Sigmoid colon (tissue), 7 donors: ENCODE results near the gene SNRPD3. TPM values are rescaled to one million over a fixed set of nuclear protein-coding genes. Genes with fewer than 3 reads are reported as not detected.
A peak's percentile ranks its signal among the peaks of the same experiment; 100 is the strongest.

Source experiments
- DNase-seq: peaks from one replicate; pipeline ENCODE4 v3.0.0-alpha.2; 2019
- H3K27ac ChIP-seq, 4 donors: fragments of 200-600 bp; sonication (generic); one replicate each; pipeline ENCODE4 v1.5.1; 2016 to 2019; ENCODE audit warnings: mild to moderate bottlenecking in 1 of 4
- H3K27me3 ChIP-seq, 3 donors: fragments of 200-600 bp; sonication (generic); one replicate each; pipeline ENCODE4 v1.5.1; 2019; ENCODE audit warnings: mild to moderate bottlenecking in 1 of 3
- H3K36me3 ChIP-seq, 4 donors: fragments of 200-600 bp; sonication (generic); one replicate each; pipeline ENCODE4 v1.5.1; 2016 to 2019
- H3K4me1 ChIP-seq, 4 donors: fragments of 200-600 bp; sonication (generic); one replicate each; pipeline ENCODE4 v1.5.1; 2017 to 2019
- H3K4me3 ChIP-seq, 4 donors: fragments of 200-600 bp; sonication (generic); one replicate each; pipeline ENCODE4 v1.5.1; 2017 to 2019; ENCODE audit warnings: mild to moderate bottlenecking in 2 of 4, moderate library complexity in 1 of 4
- H3K9me3 ChIP-seq, 4 donors: fragments of 200-600 bp in 3 of 4; sonication (generic) in 3 of 4; one replicate each; pipeline versions ENCODE4 v1.5.1 to v1.6.1; 2013 to 2019
- CTCF ChIP-seq, 4 experiments: fragments of 450-650 bp in 3 of 4; fragments of 200-600 bp in 1 of 4; IDR thresholded peaks; one replicate each; pipeline ENCODE4 v1.5.1; 2016 to 2019; ENCODE audit warnings: antibody characterized with exemption in 4 of 4, mild to moderate bottlenecking in 3 of 4, moderate library complexity in 2 of 4
- EP300 ChIP-seq, 4 donors: sonication (generic); formaldehyde crosslinking; IDR thresholded peaks; one replicate each; pipeline ENCODE4 v1.6.1; 2017; ENCODE audit warnings: antibody characterized with exemption in 4 of 4
- POLR2A ChIP-seq, 2 donors: fragments of 450-650 bp; IDR thresholded peaks; one replicate each; pipeline ENCODE4 v1.6.1; 2016; ENCODE audit warnings: antibody characterized with exemption in 2 of 2, mild to moderate bottlenecking in 2 of 2, moderate library complexity in 2 of 2
- POLR2AphosphoS5 ChIP-seq, 4 donors: sonication (generic); formaldehyde crosslinking; IDR thresholded peaks; one replicate each; pipeline ENCODE4 v1.6.1; 2017; ENCODE audit warnings: antibody characterized with exemption in 4 of 4
- whole genome bisulfite sequencing, 2 donors: extraction: QIAGEN DNeasy Blood & Tissue Kit; methylation state at CpG; one replicate each; pipeline ENCODE4 v1.1.7; 2013; 5-methylcytosine and 5-hydroxymethylcytosine counted together
- intact Hi-C: fragments of 100-400 bp; cut with DNase I; formaldehyde crosslinking; loops from one replicate; pipeline ENCODE4 v1.15.1; 2023
- polyA plus RNA-seq, 3 donors: library from polyadenylated mRNA; stranded (reverse); fragments of 200-250 nt; gene quantifications; one replicate each; pipeline ENCODE4 v1.2.3, GENCODE V29; 2013
- total RNA-seq, 4 donors: library from RNA; depleted of rRNA; stranded (reverse); fragments of >200 nt; gene quantifications; one replicate each; pipeline ENCODE4 v1.1.0, GENCODE V29; 2016
- donor health status: healthy with polysubstance abuse.
- donor health status: Bipolar disorder and iron deficiency.
- donor health status: healthy.

The SNRPD3 gene
- total and polyA plus RNA-seq, 7 donors: 104 to 159 (median 140) TPM

DNA sequence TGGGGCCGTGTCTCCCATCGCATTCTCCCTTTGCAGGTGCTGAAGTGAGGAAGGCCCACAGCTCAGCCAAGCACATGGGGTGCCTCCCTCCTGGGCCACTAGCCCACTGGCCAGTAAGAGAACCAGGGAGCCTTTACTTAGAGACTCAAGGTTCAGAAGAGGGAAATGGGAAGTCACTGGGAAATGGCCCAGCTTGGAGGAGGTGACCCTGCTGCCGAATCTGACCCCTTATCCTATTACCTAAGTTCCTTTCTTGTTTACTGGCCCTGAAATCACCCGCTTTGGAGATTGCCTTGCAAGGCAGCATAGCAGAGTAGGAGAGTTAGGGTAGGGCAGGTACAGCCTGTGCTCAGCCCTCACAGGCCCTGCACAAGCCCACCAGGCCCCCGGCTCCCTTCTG lies 36.3 kb upstream of the SNRPD3 start:
- H3K9me3 ChIP-seq: no peaks in the 10 kb centered on the region
- H3K4me1 ChIP-seq: peaks cover 0 to 10% (median 8%) of the 10 kb centered on the region in 4 donors
- intact Hi-C loops: no loop called here
- DNase-seq: no peak
- H3K36me3 ChIP-seq: no peaks in the 10 kb centered on the region
- WGBS, 2 donors: 90 to 94% methylated on average over 5 of the region's 5 CpGs
- H3K27me3 ChIP-seq: no peaks in the 10 kb centered on the region
- no peak overlapping the region for H3K4me3 ChIP-seq
- TF ChIP-seq CTCF (IDR thresholded peaks at IDR 0.05): no peak
- TF ChIP-seq POLR2AphosphoS5 (IDR thresholded peaks at IDR 0.05): no peak
- no peak for TF ChIP-seq POLR2A (IDR thresholded peaks at IDR 0.05)
- TF ChIP-seq EP300 (IDR thresholded peaks at IDR 0.05): no peak
- no peak overlapping the region for H3K27ac ChIP-seq

- intact Hi-C loops: loop anchor here (5.0 kb wide), 1 partner anchor 100 kb away; no protein-coding TSS in a partner anchor
- Histone ChIP-seq H3K9me3 (no peaks in the 10 kb centered on the region), H3K36me3 (no peaks in the 10 kb centered on the region), H3K27ac (no peak overlapping the region), H3K27me3 (no peaks in the 10 kb centered on the region), H3K4me3 (no peak overlapping the region), H3K4me1 (peaks cover 0 to 8% (median 4%) of the 10 kb centered on the region in 4 donors)
- no peak for DNase-seq
- WGBS, 2 donors: 12 to 27% methylated on average over 8 of the region's 8 CpGs
- TF ChIP-seq CTCF (IDR thresholded peaks at IDR 0.05): no peak
- TF ChIP-seq EP300 (IDR thresholded peaks at IDR 0.05): no peak
- TF ChIP-seq POLR2A (IDR thresholded peaks at IDR 0.05): no peak
- no peak for TF ChIP-seq POLR2AphosphoS5 (IDR thresholded peaks at IDR 0.05)
Measured at GRCh38 chr22:24521791-24522245, 34.0 kb upstream of the SNRPD3 start.

DNA sequence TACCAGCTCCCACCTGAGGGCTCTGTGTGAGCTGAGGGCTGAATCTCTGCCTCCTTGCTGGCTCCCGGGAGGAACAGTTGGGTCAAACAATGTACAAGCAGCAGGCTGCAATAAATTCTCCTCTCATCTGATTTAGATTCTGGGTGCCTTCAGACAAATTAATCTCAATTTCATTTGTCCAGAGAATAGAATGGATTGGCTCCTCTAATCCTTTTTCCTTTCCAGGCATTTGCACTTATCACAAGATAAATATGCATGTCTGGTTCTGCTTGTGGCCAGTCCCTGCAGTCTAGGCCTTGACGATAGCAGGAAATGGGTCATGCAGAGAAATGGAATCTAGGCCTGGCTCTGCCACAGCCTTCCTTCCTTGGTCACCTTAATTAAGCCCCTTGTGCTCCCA lies 31.9 kb upstream of the SNRPD3 start:
- WGBS, 2 donors: 85 to 91% methylated on average over 2 of the region's 2 CpGs

DNA sequence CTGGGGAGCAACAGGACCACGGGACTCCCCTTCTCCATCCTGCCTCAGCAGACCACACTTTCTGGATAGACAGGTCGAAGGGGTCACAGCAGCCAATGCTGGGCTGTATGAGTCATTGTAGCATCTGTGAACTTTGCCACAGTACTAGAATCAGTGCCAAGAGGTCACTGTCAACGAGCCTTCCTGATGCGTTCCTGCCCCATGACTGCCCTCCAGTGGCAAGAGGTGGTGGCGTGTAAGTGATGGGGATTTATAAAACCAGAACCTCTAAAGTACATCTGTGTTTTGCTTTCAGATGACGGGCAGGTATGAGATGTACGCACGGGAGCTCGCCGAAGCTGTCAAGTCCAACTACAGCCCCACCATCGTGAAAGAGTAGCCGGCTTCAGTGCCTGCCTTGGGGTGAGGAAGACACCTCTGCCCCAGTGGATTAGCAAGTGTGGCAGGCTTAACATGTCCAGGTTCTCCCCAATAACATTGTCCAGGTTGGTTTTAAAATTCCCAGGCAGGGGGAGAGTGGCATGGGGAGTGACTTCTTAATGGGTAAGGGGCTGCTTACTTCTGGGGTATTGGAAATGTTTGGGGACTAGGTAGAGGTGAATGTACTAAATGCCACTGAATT lies 30.3 kb upstream of the SNRPD3 start:
- 2 to 12% methylated on average over 12 of the region's 12 CpGs for WGBS, 2 donors
- Histone ChIP-seq H3K27me3 (no peaks in the 10 kb centered on the region), H3K9me3 (no peaks in the 10 kb centered on the region), H3K4me3 (no peak overlapping the region), H3K4me1 (peaks cover 0 to 8% (median 4%) of the 10 kb centered on the region in 4 donors), H3K36me3 (no peaks in the 10 kb centered on the region), H3K27ac (no peak overlapping the region)
- TF ChIP-seq POLR2A (IDR thresholded peaks at IDR 0.05): no peak
- peak; percentile 50 to 84 (median 72) for TF ChIP-seq CTCF (IDR thresholded peaks at IDR 0.05)
- TF ChIP-seq POLR2AphosphoS5 (IDR thresholded peaks at IDR 0.05): peak in 1 of 4 donors; percentile 13
- TF ChIP-seq EP300 (IDR thresholded peaks at IDR 0.05): no peak
- DNase-seq: peak; percentile 80
- intact Hi-C loops: loop anchor here (2.0 to 5.0 kb wide), 2 partner anchors 201 to 232 kb away; no protein-coding TSS in a partner anchor

More for the DNA sequence above, 31.9 kb upstream of the SNRPD3 start:
- H3K27me3 ChIP-seq: no peaks in the 10 kb centered on the region
- no peaks in the 10 kb centered on the region for H3K9me3 ChIP-seq
- H3K27ac ChIP-seq: no peak overlapping the region
- TF ChIP-seq POLR2A (IDR thresholded peaks at IDR 0.05) (no peak), POLR2AphosphoS5 (IDR thresholded peaks at IDR 0.05) (no peak), EP300 (IDR thresholded peaks at IDR 0.05) (no peak), CTCF (IDR thresholded peaks at IDR 0.05) (no peak)
- H3K36me3 ChIP-seq: no peaks in the 10 kb centered on the region
- intact Hi-C loops: loop anchor here (5.0 kb wide), 1 partner anchor 102 kb away; no protein-coding TSS in a partner anchor
- no peak for DNase-seq
- H3K4me3 ChIP-seq: no peak overlapping the region
- H3K4me1 ChIP-seq: peaks cover 0 to 8% (median 4%) of the 10 kb centered on the region in 4 donors
